ENCODE results near the gene TMEM255B. TPM values are rescaled to one million over a fixed set of nuclear protein-coding genes. Genes with fewer than 3 reads are reported as not detected.

Gene TMEM255B
- total and polyA plus RNA-seq, 9 of the 15 experiments (the other 6 are each of a cell fraction or from before 2014, with no cell fraction given): 0.01 to 0.75 (median 0.23) TPM

GRCh38 chr13:113811081-113811928, 52.3 kb downstream of the TMEM255B start:
- H3K9me1 ChIP-seq (ENCODE audit: control insufficient read depth, insufficient read depth, low read length): no peaks in the 10 kb centered on the region
- FAIRE-seq (no peak), DNase-seq (ENCODE audit: extremely low read depth in 1 of 4, low spot score in 3 of 4) (no peak), ATAC-seq (no peak)
- in situ Hi-C loops (cut with MboI): no loop called here
- H4K20me1 ChIP-seq (replicated peaks; ENCODE audit: control insufficient read depth, insufficient read depth, low read length): no peaks in the 10 kb centered on the region
- WGBS (ENCODE audit: insufficient coverage, low coverage, missing lambda C conversion rate): 7% methylated on average over 16 of the region's 30 CpGs
- no peaks in the 10 kb centered on the region for H3K79me2 ChIP-seq (ENCODE audit: control insufficient read depth, insufficient read depth, low read length)
- ChIA-PET CTCF (ENCODE audit: low intra/inter-chr PET ratio) (no interaction called here), POLR2A (no interaction called here)
- peaks cover 0 to 22% of the 10 kb centered on the region in 2 experiments; a peak in 2 of 5 replicates for H3K4me1 ChIP-seq (replicated peaks in 1 of 2; ENCODE audit: control insufficient read depth in 2 of 2, insufficient read depth in 2 of 2, low read length in 2 of 2)
- H3K9ac ChIP-seq (ENCODE audit: insufficient read depth in 1 of 2, low read depth in 2 of 2, low read length in 2 of 2): no peak overlapping the region
- H3K9me3 ChIP-seq (replicated peaks; ENCODE audit: control insufficient read depth, insufficient read depth, low read depth, low read length): peaks cover 6% of the 10 kb centered on the region; the same call in 1 of the 2 replicates
- no peaks in the 10 kb centered on the region for H3K36me3 ChIP-seq (ENCODE audit: control insufficient read depth, insufficient read depth, low read length)
- BruUV-seq (replicated peaks): no TSS peak
- intact Hi-C loops (cut with micrococcal nuclease): no loop called here
- no peak overlapping the region for H3K27ac ChIP-seq (ENCODE audit: extremely low read depth, low read depth, low read length)
- H3K4me3 ChIP-seq: no peak overlapping the region
- no peak overlapping the region for H3K4me2 ChIP-seq (ENCODE audit: insufficient read depth, low read length)
- H2AFZ ChIP-seq (ENCODE audit: low read depth, low read length): no peak overlapping the region
- H3K27me3 ChIP-seq (ENCODE audit: control insufficient read depth in 2 of 2, insufficient read depth in 2 of 2, low read length in 2 of 2): peaks cover 0 to 11% of the 10 kb centered on the region in 2 experiments; a peak in 2 of 5 replicates
- TF ChIP-seq KLF16 (IDR thresholded peaks at IDR 0.05) (no peak), ZNF583 (CRISPR knock-in tag; IDR thresholded peaks at IDR 0.05) (no peak), POU5F1 (IDR thresholded peaks at IDR 0.05; ENCODE audit: borderline replicate concordance, low read depth, low read length, partially characterized antibody) (no peak), MYNN (IDR thresholded peaks at IDR 0.05) (no peak), MYNN (CRISPR knock-in tag; IDR thresholded peaks at IDR 0.05) (no peak), ZBTB34 (CRISPR knock-in tag; IDR thresholded peaks at IDR 0.05) (no peak), MAX (CRISPR knock-in tag; IDR thresholded peaks at IDR 0.05) (no peak), SIRT6 (IDR thresholded peaks at IDR 0.05; ENCODE audit: low read depth, low read length) (no peak), ILK (tag; IDR thresholded peaks at IDR 0.05; ENCODE audit: borderline replicate concordance, low read depth) (no peak), CUX1 (CRISPR knock-in tag; IDR thresholded peaks at IDR 0.05) (no peak), GATA2 (CRISPR knock-in tag; IDR thresholded peaks at IDR 0.05) (no peak), POLR2G (IDR thresholded peaks at IDR 0.05; ENCODE audit: low read depth, low read length) (no peak), PTTG1 (tag; IDR thresholded peaks at IDR 0.05; ENCODE audit: low read depth) (no peak), NUFIP1 (IDR thresholded peaks at IDR 0.05; ENCODE audit: partially characterized antibody) (no peak)
- TF ChIP-seq, protein P1, sequence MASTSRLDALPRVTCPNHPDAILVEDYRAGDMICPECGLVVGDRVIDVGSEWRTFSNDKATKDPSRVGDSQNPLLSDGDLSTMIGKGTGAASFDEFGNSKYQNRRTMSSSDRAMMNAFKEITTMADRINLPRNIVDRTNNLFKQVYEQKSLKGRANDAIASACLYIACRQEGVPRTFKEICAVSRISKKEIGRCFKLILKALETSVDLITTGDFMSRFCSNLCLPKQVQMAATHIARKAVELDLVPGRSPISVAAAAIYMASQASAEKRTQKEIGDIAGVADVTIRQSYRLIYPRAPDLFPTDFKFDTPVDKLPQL (IDR thresholded peaks at IDR 0.05; ENCODE audit: extremely low read depth, insufficient read length): no peak
